COR-L47 (cell line): Measurements from ENCODE around the gene FAM50B.

Experiments used
- DNase-seq: peaks from one replicate; lab custom pipeline; 2025; lab: John Stamatoyannopoulos, UW

FAM50B gene, protein sequence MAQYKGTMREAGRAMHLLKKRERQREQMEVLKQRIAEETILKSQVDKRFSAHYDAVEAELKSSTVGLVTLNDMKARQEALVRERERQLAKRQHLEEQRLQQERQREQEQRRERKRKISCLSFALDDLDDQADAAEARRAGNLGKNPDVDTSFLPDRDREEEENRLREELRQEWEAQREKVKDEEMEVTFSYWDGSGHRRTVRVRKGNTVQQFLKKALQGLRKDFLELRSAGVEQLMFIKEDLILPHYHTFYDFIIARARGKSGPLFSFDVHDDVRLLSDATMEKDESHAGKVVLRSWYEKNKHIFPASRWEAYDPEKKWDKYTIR

GRCh38 chr6:3848925-3849605, at the start of gene FAM50B:
Gene FAM50B, plus strand, starts transcription at chr6:3849373. Its CDS starts 439 bp downstream, at chr6:3849812.
- DNase-seq, result peak; percentile 86

- DNase-seq, result no peak
These were observed 49.5 kb upstream of the FAM50B start for GRCh38 chr6:3799719-3800118.

DNA sequence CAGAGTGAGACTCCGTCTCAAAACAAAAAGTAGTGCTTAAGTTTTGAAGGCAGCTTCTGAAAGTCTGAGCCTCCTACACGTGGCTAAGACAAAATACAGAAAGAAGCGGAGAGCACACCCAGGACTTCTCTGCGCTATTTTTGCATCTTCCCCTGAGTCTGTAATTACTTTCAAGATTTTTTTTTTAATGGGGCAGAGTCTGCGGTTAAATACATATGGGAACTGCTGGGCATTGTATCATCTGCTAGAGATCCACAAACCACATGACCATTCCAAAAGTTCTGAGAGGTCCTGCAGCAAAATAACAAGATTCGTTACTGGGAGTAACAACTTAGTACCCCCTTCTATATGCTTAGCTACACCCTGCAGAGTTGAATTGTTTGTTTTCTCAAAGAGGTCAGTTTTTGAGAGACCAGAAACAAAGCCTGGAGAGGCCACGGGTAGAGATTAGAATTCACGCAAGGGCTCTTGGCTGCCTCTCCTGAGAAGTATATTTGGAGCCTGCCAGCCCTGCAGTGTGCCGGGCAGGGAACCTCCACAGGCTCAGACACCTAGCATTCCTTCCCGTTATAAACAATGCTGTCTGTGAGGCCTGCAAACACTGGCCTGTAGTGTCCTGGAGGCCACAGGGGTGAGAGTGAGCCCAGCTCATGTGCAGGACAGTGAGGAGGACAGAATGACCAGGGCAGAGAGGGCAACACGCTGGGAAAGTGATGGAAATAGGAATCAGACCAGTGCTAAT, 48.2 kb upstream of the FAM50B start:
- DNase-seq, result no peak

- DNase-seq, result no peak
These were observed 47.2 kb upstream of the FAM50B start for GRCh38 chr6:3801960-3802359.

GRCh38 chr6:3803627-3804468, 45.3 kb upstream of the FAM50B start:
- no peak for DNase-seq

- no peak for DNase-seq
These were observed 44.2 kb upstream of the FAM50B start for GRCh38 chr6:3804964-3805363.

DNA sequence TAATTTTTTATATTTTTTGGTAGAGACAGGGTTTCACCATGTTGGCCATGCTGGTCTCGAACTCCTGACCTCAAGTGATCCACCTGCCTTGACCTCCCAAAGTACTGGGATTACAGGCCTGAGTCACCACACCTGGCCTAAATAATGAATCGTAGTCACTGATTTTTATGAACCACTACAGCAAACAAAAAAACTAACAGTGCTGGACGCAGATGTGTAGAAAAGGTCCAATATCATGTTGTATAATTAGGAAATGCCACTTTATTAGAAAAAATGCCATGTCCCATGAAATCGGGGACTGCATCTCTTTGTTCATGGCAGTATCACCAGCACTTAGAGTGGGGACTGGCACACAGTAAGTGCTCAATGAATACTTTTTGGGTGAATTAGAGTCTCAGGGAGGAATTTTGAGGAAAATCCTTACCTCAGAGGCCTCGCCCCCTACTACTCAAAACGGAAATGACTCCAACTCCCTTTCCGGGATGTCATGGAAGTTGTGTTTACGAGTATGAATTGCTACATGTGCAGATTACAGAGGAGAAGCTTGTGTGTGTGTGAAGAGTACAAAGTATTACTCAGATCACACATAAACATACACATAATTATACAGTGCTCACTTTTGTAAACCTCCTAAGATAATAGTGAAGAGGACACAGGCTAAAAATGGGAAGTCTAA, 43.6 kb upstream of the FAM50B start:
- no peak for DNase-seq

- no peak for DNase-seq
These were observed 42.8 kb upstream of the FAM50B start for GRCh38 chr6:3806169-3806922.

DNA sequence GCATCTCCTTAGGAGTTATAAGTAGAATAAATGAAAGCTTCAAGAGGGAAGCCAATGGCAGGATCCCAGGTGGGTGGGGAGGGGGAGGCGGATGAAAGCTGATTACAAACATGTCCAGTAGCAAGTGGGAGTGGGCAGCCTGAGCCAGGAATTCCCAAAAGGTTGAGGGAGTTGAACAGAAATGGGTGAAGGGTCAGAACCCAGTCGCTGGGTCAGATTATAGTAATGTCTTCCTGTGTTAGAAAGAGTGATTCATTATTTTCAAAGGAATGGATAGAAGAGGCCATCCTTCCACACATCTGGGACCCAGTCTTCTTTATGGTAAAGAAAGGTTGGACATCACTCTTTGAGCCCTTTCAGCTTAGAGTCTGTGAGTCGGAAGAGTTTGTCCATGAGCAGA, 41.0 kb upstream of the FAM50B start:
- DNase-seq, result no peak

GRCh38 chr6:3808759-3809514, 40.2 kb upstream of the FAM50B start:
- DNase-seq, result no peak

DNA sequence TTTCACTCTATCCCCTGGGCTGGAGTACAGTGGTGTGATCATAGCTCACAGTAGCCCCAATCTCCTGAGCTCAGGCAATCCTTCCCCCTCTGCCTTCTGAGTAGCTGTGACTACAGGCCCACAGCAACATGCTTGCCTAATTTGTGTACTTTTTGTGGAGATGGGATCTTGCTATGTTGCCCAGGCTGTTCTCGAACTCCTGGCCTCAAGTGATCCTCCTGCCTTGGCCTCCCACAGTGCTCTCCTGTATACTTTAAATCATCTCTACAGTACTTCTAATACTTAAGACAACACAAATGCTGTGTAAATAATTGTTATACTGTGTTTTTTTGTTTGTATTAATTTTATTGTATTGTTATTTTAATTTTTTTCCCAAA, 39.7 kb upstream of the FAM50B start:
- no peak for DNase-seq

GRCh38 chr6:3809982-3810381, 39.2 kb upstream of the FAM50B start:
- no peak for DNase-seq

DNA sequence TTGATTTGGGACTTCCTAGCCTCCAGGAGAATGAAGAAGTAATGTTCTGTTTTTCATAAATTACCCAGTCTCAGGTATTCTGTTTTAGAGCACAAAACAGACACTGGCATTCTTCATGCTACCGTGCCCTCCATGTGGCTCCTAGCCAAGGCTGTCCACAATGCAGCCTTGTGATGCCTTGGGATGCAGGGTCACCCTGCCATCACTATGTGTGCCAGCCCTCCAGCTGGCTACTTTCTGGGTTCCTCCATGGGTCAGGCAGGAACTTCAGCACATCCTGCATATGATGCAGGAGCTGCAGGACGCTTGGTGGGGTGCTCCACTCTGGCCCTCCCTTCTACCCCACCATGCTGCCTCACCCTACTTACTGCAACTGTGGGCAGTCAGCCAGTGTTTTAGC, 38.0 kb upstream of the FAM50B start:
- DNase-seq, result no peak

DNA sequence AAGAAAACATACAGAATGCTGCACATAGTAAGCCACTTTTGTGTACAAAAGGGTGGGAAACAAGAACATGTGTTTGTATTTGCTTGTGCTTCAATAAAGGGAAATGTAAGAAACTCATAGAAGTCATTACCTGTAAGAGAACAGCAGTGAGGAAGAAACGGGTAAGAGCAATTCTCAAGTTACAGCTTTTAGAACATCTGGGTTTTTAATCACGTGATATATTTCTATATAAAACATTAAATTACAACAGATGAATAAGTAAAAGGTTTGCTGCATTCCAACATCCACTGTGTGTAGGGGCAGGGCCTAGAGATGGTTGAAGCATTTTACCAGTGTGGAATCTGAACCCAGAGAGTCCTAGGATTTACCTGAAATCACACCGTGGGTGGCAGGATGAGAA, 36.6 kb upstream of the FAM50B start:
- DNase-seq, result no peak

DNA sequence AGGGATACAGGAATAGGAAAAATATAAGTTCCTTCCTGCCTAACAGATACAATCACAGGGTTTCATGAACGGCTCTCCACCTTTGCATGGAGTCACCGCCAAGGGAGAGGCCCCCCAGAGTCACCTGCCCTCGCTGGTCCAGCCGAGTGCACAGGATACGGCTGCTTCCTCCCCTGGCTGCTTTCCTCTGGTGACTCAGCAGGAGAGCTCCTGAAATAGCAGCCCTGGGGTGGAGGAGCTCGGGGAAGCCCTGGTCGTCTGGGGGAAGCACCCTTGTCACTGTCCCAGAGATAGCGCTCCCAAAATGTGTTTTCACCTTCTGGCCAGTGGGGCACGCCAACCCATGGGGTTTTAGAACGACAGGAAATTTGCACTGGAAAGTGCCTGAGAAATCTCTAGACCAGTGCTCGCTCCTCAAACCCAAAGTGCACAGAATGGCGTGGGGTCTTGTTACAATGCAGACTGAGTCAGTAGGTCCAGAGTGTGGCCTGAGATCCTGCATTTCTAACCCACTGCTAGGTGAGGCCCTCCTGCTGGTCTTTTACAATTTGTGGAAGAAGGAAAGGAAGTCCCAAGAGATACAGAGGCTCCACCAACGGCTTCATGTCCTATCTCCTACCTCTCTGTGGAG, 35.9 kb upstream of the FAM50B start:
- DNase-seq, result no peak

GRCh38 chr6:3813918-3814317, 35.3 kb upstream of the FAM50B start:
- no peak for DNase-seq

DNA sequence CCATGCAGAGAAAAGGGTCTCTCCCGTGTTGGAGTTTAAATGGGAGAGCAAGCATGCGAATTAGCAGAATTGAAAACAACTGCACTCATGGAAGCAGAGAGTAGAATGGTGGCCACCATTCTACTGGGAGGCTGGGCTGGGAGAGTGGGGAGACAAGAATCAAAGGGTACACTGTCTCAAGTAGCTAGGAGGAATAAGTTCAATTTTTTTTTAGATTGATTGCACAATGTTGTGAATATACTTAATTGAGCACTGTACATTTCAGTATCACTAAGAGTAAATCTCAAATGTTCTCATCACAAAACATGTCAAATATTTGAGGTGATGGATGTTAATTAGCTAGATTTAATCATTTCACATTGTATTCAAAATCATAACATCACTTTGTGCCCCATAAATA, 34.6 kb upstream of the FAM50B start:
- no peak for DNase-seq

- DNase-seq, result no peak
These were observed 32.9 kb upstream of the FAM50B start for GRCh38 chr6:3816251-3816650.
